ENCODE data around the gene ZNF565. TPM values are rescaled to one million over a fixed set of nuclear protein-coding genes. Genes with fewer than 3 reads are reported as not detected.

ZNF565 gene
- polyA plus RNA-seq, 1 of the 3 experiments (the other 2 are of a cell fraction) = 1.5 TPM

DNA sequence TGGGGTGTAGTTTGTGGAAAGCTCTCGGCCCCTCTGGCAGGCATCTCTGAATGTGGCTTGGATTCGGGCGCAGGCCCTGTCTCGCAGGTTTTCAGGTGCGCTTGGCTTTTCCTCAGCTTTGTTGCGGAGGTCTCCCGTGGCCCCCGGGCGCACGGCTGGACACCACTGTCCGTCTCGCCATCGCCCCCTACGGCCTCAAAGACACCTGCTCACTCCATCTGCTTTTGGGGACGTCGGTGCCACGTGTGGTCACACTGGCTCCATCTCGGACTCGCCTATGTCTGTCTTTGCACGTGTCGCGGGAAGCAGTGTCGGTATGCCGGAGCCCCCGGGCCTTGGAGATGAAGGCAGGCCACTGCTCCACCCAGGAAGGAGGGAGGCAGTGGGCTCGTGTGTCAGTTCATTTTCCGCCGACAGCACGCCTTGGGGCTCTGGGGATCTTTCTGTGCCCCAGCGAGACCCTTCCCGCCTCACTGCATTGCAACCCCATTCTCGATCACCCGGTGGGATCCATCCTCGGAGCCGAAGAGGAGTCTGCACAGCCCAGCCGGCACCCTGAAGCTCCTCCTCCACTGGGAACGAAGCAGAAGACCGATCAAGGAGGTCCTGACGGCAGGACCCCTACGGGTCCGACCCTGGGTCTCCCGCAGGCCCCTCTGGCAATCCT, 42.5 kb upstream of the ZNF565 start:
- H3K9me2 ChIP-seq = no peaks in the 10 kb centered on the region
- H3K27me3 ChIP-seq (ENCODE audit: insufficient read depth) = no peaks in the 10 kb centered on the region
- H3K27ac ChIP-seq (ENCODE audit: low read depth in 2 of 2, low read length in 1 of 2) = no peak overlapping the region
- peak overlapping the region; percentile 56; the same call in 1 of the 2 replicates for H2AFZ ChIP-seq (ENCODE audit: low read depth)
- H3K4me3 ChIP-seq (ENCODE audit: low read depth in 2 of 2, low read length in 1 of 2) = peak overlapping the region; percentile 54 to 57
- H4K20me1 ChIP-seq (ENCODE audit: insufficient read depth) = no peaks in the 10 kb centered on the region
- CTCF ChIA-PET = interaction anchor here (1.2 kb wide), 1 partner anchor 12 kb away, joined by 3 read pairs; no protein-coding TSS in a partner anchor
- H3F3A ChIP-seq (replicated peaks; ENCODE audit: insufficient read depth) = no peaks in the 10 kb centered on the region
- H3K79me2 ChIP-seq (ENCODE audit: insufficient read depth) = no peaks in the 10 kb centered on the region
- H3K4me2 ChIP-seq = peak overlapping the region; percentile 71
- H3K9ac ChIP-seq = 0 out of 2 replicates have a peak overlapping the region, but pooled peaks have one; percentile 28
- H3K36me3 ChIP-seq (replicated peaks in 1 of 2; ENCODE audit: control insufficient read depth in 1 of 2, insufficient read depth in 2 of 2, low read length in 1 of 2) = no peaks in the 10 kb centered on the region
- peak; percentile 66 for DNase-seq
- peaks cover 0 to 3% of the 10 kb centered on the region in 2 experiments; a peak in 1 of 4 replicates for H3K4me1 ChIP-seq (ENCODE audit: control insufficient read depth in 1 of 2, insufficient read depth in 2 of 2, low read depth in 1 of 2, low read length in 1 of 2)
- POLR2A ChIA-PET = interaction anchor here (0.7 kb wide), 1 partner anchor 11 kb away, joined by 4 read pairs; no protein-coding TSS in a partner anchor
- WGBS (ENCODE audit: low lambda C conversion rate) = 47% methylated on average over 33 of the region's 42 CpGs
- no peaks in the 10 kb centered on the region for H3K9me3 ChIP-seq
- no peak for TF ChIP-seq FOXM1 (IDR thresholded peaks at IDR 0.05; ENCODE audit: low read depth)
- no peak for TF ChIP-seq TAF1 (IDR thresholded peaks at IDR 0.05; ENCODE audit: borderline replicate concordance, low read depth, low read length)
- no peak for TF ChIP-seq GATA2 (CRISPR knock-in tag; IDR thresholded peaks at IDR 0.05)
- no peak for TF ChIP-seq TEAD4 (IDR thresholded peaks at IDR 0.05; ENCODE audit: borderline replicate concordance, insufficient read depth)
- no peak for TF ChIP-seq CHD2 (IDR thresholded peaks at IDR 0.05; ENCODE audit: low read length, partially characterized antibody)
- TF ChIP-seq GABPA (IDR thresholded peaks at IDR 0.05; ENCODE audit: low read depth) = no peak
- no peak for TF ChIP-seq MAX (IDR thresholded peaks at IDR 0.05; ENCODE audit: low read depth)
- TF ChIP-seq RAD21 (IDR thresholded peaks at IDR 0.05; ENCODE audit: low read length) = no peak
- TF ChIP-seq JUND (IDR thresholded peaks at IDR 0.05) = no peak

DNA sequence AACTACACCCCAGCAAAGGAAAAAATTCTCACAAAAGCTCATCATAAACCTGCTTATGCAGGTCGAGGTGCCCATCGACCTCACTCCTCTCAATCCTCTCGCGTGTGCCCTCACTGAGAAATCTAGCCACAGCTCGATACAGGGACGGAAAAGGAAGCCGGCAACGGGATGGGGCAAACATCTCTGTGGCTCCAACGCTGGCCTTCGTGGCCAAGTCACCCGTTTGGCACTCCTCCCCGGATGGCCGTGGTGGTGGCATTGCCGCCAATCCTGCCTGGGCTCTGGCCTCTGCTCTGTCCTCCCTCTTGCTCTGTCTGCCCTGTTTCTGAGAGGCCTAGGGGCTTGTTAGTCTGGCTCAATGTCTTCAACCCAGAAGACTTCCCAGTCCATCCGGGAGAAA, 41.6 kb upstream of the ZNF565 start:
- CTCF ChIA-PET = interaction anchor here (1.2 kb wide), 1 partner anchor 11 kb away, joined by 3 read pairs; no protein-coding TSS in a partner anchor
- TF ChIP-seq GATA2 (CRISPR knock-in tag; IDR thresholded peaks at IDR 0.05) (no peak), RFX5 (IDR thresholded peaks at IDR 0.05; ENCODE audit: low read length) (no peak), POLR2AphosphoS5 (IDR thresholded peaks at IDR 0.05; ENCODE audit: low read depth, low read length) (no peak), RXRA (IDR thresholded peaks at IDR 0.05; ENCODE audit: borderline replicate concordance, low read depth) (no peak), MXI1 (IDR thresholded peaks at IDR 0.05; ENCODE audit: low read depth, low read length) (no peak)
- TF ChIP-seq, protein P1, sequence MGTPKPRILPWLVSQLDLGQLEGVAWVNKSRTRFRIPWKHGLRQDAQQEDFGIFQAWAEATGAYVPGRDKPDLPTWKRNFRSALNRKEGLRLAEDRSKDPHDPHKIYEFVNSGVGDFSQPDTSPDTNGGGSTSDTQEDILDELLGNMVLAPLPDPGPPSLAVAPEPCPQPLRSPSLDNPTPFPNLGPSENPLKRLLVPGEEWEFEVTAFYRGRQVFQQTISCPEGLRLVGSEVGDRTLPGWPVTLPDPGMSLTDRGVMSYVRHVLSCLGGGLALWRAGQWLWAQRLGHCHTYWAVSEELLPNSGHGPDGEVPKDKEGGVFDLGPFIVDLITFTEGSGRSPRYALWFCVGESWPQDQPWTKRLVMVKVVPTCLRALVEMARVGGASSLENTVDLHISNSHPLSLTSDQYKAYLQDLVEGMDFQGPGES (IDR thresholded peaks at IDR 0.05; ENCODE audit: low read depth, low read length) = no peak
- TF ChIP-seq, protein P2, sequence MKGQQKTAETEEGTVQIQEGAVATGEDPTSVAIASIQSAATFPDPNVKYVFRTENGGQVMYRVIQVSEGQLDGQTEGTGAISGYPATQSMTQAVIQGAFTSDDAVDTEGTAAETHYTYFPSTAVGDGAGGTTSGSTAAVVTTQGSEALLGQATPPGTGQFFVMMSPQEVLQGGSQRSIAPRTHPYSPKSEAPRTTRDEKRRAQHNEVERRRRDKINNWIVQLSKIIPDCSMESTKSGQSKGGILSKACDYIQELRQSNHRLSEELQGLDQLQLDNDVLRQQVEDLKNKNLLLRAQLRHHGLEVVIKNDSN (IDR thresholded peaks at IDR 0.05; ENCODE audit: borderline replicate concordance, low read depth) = no peak

More for the DNA sequence above, 41.6 kb upstream of the ZNF565 start:
- H3K9me3 ChIP-seq = no peaks in the 10 kb centered on the region
- DNase-seq = no peak
- no peaks in the 10 kb centered on the region for H3K27me3 ChIP-seq (ENCODE audit: insufficient read depth)
- no peaks in the 10 kb centered on the region for H4K20me1 ChIP-seq (ENCODE audit: insufficient read depth)
- H2AFZ ChIP-seq (ENCODE audit: low read depth) = no peak overlapping the region
- no peaks in the 10 kb centered on the region for H3K36me3 ChIP-seq (replicated peaks in 1 of 2; ENCODE audit: control insufficient read depth in 1 of 2, insufficient read depth in 2 of 2, low read length in 1 of 2)
- H3K4me3 ChIP-seq (ENCODE audit: low read depth in 2 of 2, low read length in 1 of 2) = no peak overlapping the region
- H3K27ac ChIP-seq (ENCODE audit: low read depth in 2 of 2, low read length in 1 of 2) = no peak overlapping the region
- H3K4me2 ChIP-seq = no peak overlapping the region
- POLR2A ChIA-PET = no interaction called here
- no peaks in the 10 kb centered on the region for H3K79me2 ChIP-seq (ENCODE audit: insufficient read depth)
- 66% methylated on average over 14 of the region's 15 CpGs for WGBS (ENCODE audit: low lambda C conversion rate)
- peaks cover 0 to 3% of the 10 kb centered on the region in 2 experiments; a peak in 1 of 4 replicates for H3K4me1 ChIP-seq (ENCODE audit: control insufficient read depth in 1 of 2, insufficient read depth in 2 of 2, low read depth in 1 of 2, low read length in 1 of 2)
- H3F3A ChIP-seq (replicated peaks; ENCODE audit: insufficient read depth) = no peaks in the 10 kb centered on the region
- no peaks in the 10 kb centered on the region for H3K9me2 ChIP-seq
- no peak overlapping the region for H3K9ac ChIP-seq
